ENCODE results near the gene STK26. TPM values are rescaled to one million over a fixed set of nuclear protein-coding genes. Genes with fewer than 3 reads are reported as not detected.

Gene STK26
- total and polyA plus RNA-seq, 4 donors: 9.1 to 16.4 (median 11.1) TPM

- Histone ChIP-seq H3K27me3 (ENCODE audit: control insufficient read depth in 3 of 3, insufficient read depth in 3 of 3, low read length in 2 of 3) (peaks cover 17 to 58% (median 35%) of the 10 kb centered on the region in 3 donors), H3K27ac (ENCODE audit: low read depth in 1 of 2, low read length in 1 of 2) (no peak overlapping the region)
- ATAC-seq (ENCODE audit: insufficient read depth, low FRiP score): no peak
These were observed 720 bp upstream of the STK26 start for GRCh38 chrX:132022198-132022966.

GRCh38 chrX:132023896-132024386, 839 bp downstream of the STK26 start:
- DNase-seq: peak; percentile 4 to 24 (median 17)
- peak overlapping the region in 1 of 2 donors; percentile 75 for H3K27ac ChIP-seq (ENCODE audit: low read depth in 1 of 2, low read length in 1 of 2)
- no peak for TF ChIP-seq CTCF (IDR thresholded peaks at IDR 0.05; ENCODE audit: control extremely low read depth, extremely low read depth)
- peaks cover 0 to 6% (median 0%) of the 10 kb centered on the region in 4 donors for H3K9me3 ChIP-seq (ENCODE audit: control insufficient read depth in 4 of 4, insufficient read depth in 3 of 4, low read length in 3 of 4)
- no peaks in the 10 kb centered on the region for H3K36me3 ChIP-seq (ENCODE audit: control insufficient read depth in 4 of 4, insufficient read depth in 4 of 4, low read length in 4 of 4)
- 3 to 21% methylated on average over 10 to 16 of the region's 16 CpGs for WGBS, 2 donors
- H3K9ac ChIP-seq (ENCODE audit: insufficient read depth in 1 of 2, low read length in 2 of 2): no peak overlapping the region
- peak overlapping the region; percentile 20 for H3K4me3 ChIP-seq
- H3K4me1 ChIP-seq (ENCODE audit: control insufficient read depth in 5 of 5, insufficient read depth in 5 of 5, low read length in 5 of 5): peaks cover 0 to 7% (median 0%) of the 10 kb centered on the region in 5 donors
- H3K27me3 ChIP-seq (ENCODE audit: control insufficient read depth in 3 of 3, insufficient read depth in 3 of 3, low read length in 2 of 3): peaks cover 17 to 56% (median 44%) of the 10 kb centered on the region in 3 donors
- ATAC-seq (ENCODE audit: insufficient read depth, low FRiP score): peak; percentile 23

More at GRCh38 chrX:132022198-132022966, 720 bp upstream of the STK26 start:
- 4 to 38% methylated on average over 23 to 24 of the region's 24 CpGs for WGBS, 2 donors
- peak overlapping the region; percentile 44 for H3K4me3 ChIP-seq
- no peaks in the 10 kb centered on the region for H3K36me3 ChIP-seq (ENCODE audit: control insufficient read depth in 4 of 4, insufficient read depth in 4 of 4, low read length in 4 of 4)
- peak in 2 of 3 donors; percentile 8 to 10 for DNase-seq
- H3K9me3 ChIP-seq (ENCODE audit: control insufficient read depth in 4 of 4, insufficient read depth in 3 of 4, low read length in 3 of 4): peaks cover 0 to 6% (median 0%) of the 10 kb centered on the region in 4 donors
- H3K9ac ChIP-seq (ENCODE audit: insufficient read depth in 1 of 2, low read length in 2 of 2): no peak overlapping the region
- TF ChIP-seq CTCF (IDR thresholded peaks at IDR 0.05; ENCODE audit: control extremely low read depth, extremely low read depth): no peak
- H3K4me1 ChIP-seq (ENCODE audit: control insufficient read depth in 5 of 5, insufficient read depth in 5 of 5, low read length in 5 of 5): peaks cover 0 to 7% (median 0%) of the 10 kb centered on the region in 5 donors

- Histone ChIP-seq H3K27ac (ENCODE audit: low read depth in 1 of 2, low read length in 1 of 2) (no peak overlapping the region), H3K9ac (ENCODE audit: insufficient read depth in 1 of 2, low read length in 2 of 2) (no peak overlapping the region), H3K36me3 (ENCODE audit: control insufficient read depth in 4 of 4, insufficient read depth in 4 of 4, low read length in 4 of 4) (no peaks in the 10 kb centered on the region), H3K4me1 (ENCODE audit: control insufficient read depth in 5 of 5, insufficient read depth in 5 of 5, low read length in 5 of 5) (peaks cover 0 to 7% (median 0%) of the 10 kb centered on the region in 5 donors), H3K4me3 (no peak overlapping the region), H3K9me3 (ENCODE audit: control insufficient read depth in 4 of 4, insufficient read depth in 3 of 4, low read length in 3 of 4) (peaks cover 0 to 6% (median 0%) of the 10 kb centered on the region in 4 donors), H3K27me3 (ENCODE audit: control insufficient read depth in 3 of 3, insufficient read depth in 3 of 3, low read length in 2 of 3) (peaks cover 14 to 56% (median 44%) of the 10 kb centered on the region in 3 donors)
- WGBS, 2 donors: 9 to 51% methylated on average over 8 of the region's 8 CpGs
- DNase-seq: peak in 2 of 3 donors; percentile 29 to 32
- TF ChIP-seq CTCF (IDR thresholded peaks at IDR 0.05; ENCODE audit: control extremely low read depth, extremely low read depth): no peak
- ATAC-seq (ENCODE audit: insufficient read depth, low FRiP score): no peak
These were observed 1.9 kb downstream of the STK26 start for GRCh38 chrX:132025041-132025440.
